Activated CD4-positive, alpha-beta T cell treated with anti-CD3 and anti-CD28 coated beads, Interleukin-2, amount 50 U/mL, for 16 hours (primary cell): ENCODE measurements around the gene ABR.
"Not testable (repeated sequence)": the region's sequence is repeated elsewhere in the genome, so short reads cannot be mapped to it uniquely, and the experiment has no call there.

ENCODE experiments used
- DNase-seq: peaks from one replicate; pipeline ENCODE4 v3.0.0-alpha.2; 2020

The ABR gene

GRCh38 chr17:1002771-1003555 is 176.8 kb downstream of the ABR start:
- no peak for DNase-seq

- DNase-seq: no peak
Measured at GRCh38 chr17:1002412-1002753, 177.4 kb downstream of the ABR start.

GRCh38 chr17:1001640-1002411 is 178.0 kb downstream of the ABR start:
- DNase-seq: no peak

- no peak for DNase-seq
Measured at GRCh38 chr17:1000597-1001461, 179.0 kb downstream of the ABR start.

- DNase-seq: no peak
Measured at GRCh38 chr17:998111-998510, 181.7 kb downstream of the ABR start.

- DNase-seq: peak; percentile 94
Measured at GRCh38 chr17:996554-997344, 183.0 kb downstream of the ABR start, which contains the start of gene TIMM22. Gene TIMM22, plus strand, starts transcription at chr17:997129. Its CDS starts 14 bp downstream, at chr17:997143.

GRCh38 chr17:995324-995723 is 184.5 kb downstream of the ABR start:
- DNase-seq: not testable (repeated sequence)

GRCh38 chr17:992933-993332 is 186.8 kb downstream of the ABR start:
- DNase-seq: no peak

- DNase-seq: no peak
Measured at GRCh38 chr17:988561-988960, 191.2 kb downstream of the ABR start.

- DNase-seq: no peak
Measured at GRCh38 chr17:987931-988330, 191.8 kb downstream of the ABR start.

GRCh38 chr17:986322-986929 is 193.4 kb downstream of the ABR start:
- DNase-seq: no peak

- no peak for DNase-seq
Measured at GRCh38 chr17:983921-984320, 195.9 kb downstream of the ABR start.

GRCh38 chr17:981292-981658 is 198.5 kb downstream of the ABR start:
- no peak for DNase-seq

GRCh38 chr17:980406-981291 is 199.1 kb downstream of the ABR start:
- DNase-seq: peak; percentile 86

- DNase-seq: peak; percentile 86
Measured at GRCh38 chr17:979539-980405, 200.0 kb downstream of the ABR start, which contains the start of gene NXN. Gene NXN, minus strand, starts transcription at chr17:979776.

- DNase-seq: no peak
Measured at GRCh38 chr17:979212-979538, 200.6 kb downstream of the ABR start.

GRCh38 chr17:978103-979093 is 201.4 kb downstream of the ABR start:
- no peak for DNase-seq

GRCh38 chr17:977166-977565 is 202.6 kb downstream of the ABR start:
- DNase-seq: no peak

GRCh38 chr17:976312-976711 is 203.5 kb downstream of the ABR start:
- no peak for DNase-seq
